Natural killer cell (primary cell): Measurements from ENCODE around the gene PIM1. TPM values are rescaled to one million over a fixed set of nuclear protein-coding genes. Genes with fewer than 3 reads are reported as not detected.

ENCODE experiments used
- ATAC-seq, 3 donors: fragments of 150-1000 bp in 2 of 3; fragments of 200-7000 bp in 1 of 3; cut with Tn5 transposase; 1 replicate in 1 of 3; 2 replicates in 2 of 3; pipeline ENCODE4 v1.10.0; 2021; ENCODE audit warnings: mild to moderate bottlenecking in 2 of 3, moderate library complexity in 2 of 3
- DNase-seq, 2 donors: peaks; one replicate each; pipeline versions ENCODE4 v3.0.0 to v3.0.0-alpha.2; 2013 to 2021; ENCODE audit warnings: mixed read lengths in 1 of 2
- H3K27ac ChIP-seq: one replicate; pipeline ENCODE4 v1.5.1; 2013; ENCODE audit warnings: mild to moderate bottlenecking, low read length
- H3K27me3 ChIP-seq: one replicate; pipeline ENCODE4 v1.6.1; 2013; ENCODE audit warnings: low read length; ENCODE audit not compliant: control insufficient read depth, insufficient read depth
- H3K36me3 ChIP-seq: one replicate; pipeline ENCODE4 v1.6.1; 2013; ENCODE audit warnings: low read length; ENCODE audit not compliant: control insufficient read depth, insufficient read depth
- H3K4me1 ChIP-seq: one replicate; pipeline ENCODE4 v1.6.1; 2013; ENCODE audit warnings: low read length; ENCODE audit not compliant: control insufficient read depth, insufficient read depth
- H3K4me3 ChIP-seq: one replicate; pipeline ENCODE4 v1.5.1; 2013; ENCODE audit warnings: low read length
- H3K9me3 ChIP-seq: one replicate; pipeline ENCODE4 v1.6.1; 2013; ENCODE audit warnings: low read length; ENCODE audit not compliant: control insufficient read depth, insufficient read depth
- H3K27ac Mint-ChIP-seq, 2 donors: one replicate each; pipeline ENCODE4 v1.8.0; 2022; ENCODE audit warnings: mild to moderate bottlenecking in 2 of 2, mixed read lengths in 2 of 2, moderate library complexity in 1 of 2
- H3K27me3 Mint-ChIP-seq, 2 donors: one replicate each; pipeline ENCODE4 v1.8.0; 2022; ENCODE audit warnings: low read depth in 2 of 2, mixed read lengths in 2 of 2
- H3K36me3 Mint-ChIP-seq: one replicate; pipeline ENCODE4 v1.8.0; 2022; ENCODE audit warnings: mixed read lengths
- H3K4me1 Mint-ChIP-seq, 2 donors: one replicate each; pipeline ENCODE4 v1.8.0; 2022; ENCODE audit warnings: mixed read lengths in 2 of 2
- H3K4me3 Mint-ChIP-seq: one replicate; pipeline ENCODE4 v1.8.0; 2022; ENCODE audit warnings: mild to moderate bottlenecking, moderate library complexity, mixed read lengths
- H3K9me3 Mint-ChIP-seq, 2 donors: one replicate each; pipeline ENCODE4 v1.8.0; 2022; ENCODE audit warnings: mixed read lengths in 2 of 2
- CTCF ChIP-seq: fragments of 200-600 bp; IDR thresholded peaks from one replicate; pipeline ENCODE4 v1.8.0; 2022; ENCODE audit warnings: antibody characterized with exemption
- WGBS: methylation state at CpG from one replicate; pipeline ENCODE4 v1.1.7; 2013; ENCODE audit warnings: missing lambda C conversion rate; ENCODE audit not compliant: insufficient coverage; 5-methylcytosine and 5-hydroxymethylcytosine counted together
- intact Hi-C: fragments of 100-400 bp; cut with micrococcal nuclease; formaldehyde crosslinking; loops from one replicate; pipeline ENCODE4 v1.14.2; 2022
- total RNA-seq, 4 donors: library from RNA; stranded (reverse); fragments of 120-200 nt in 1 of 4; gene quantifications; one replicate each; pipeline versions ENCODE4 v1.2.3 to v1.2.4, GENCODE V29; 2013 to 2022

Gene PIM1
- total RNA-seq, 3 donors from 2014 or later (not counting 1 experiment from before 2014, with no cell fraction given) = 188 to 242 (median 215) TPM

- no peak for ATAC-seq
- intact Hi-C loops = no loop called here
- Histone ChIP-seq H3K4me3 (no peak overlapping the region), H3K4me1 (peaks cover 15% of the 10 kb centered on the region), H3K27ac (no peak overlapping the region), H3K36me3 (no peaks in the 10 kb centered on the region), H3K27me3 (no peaks in the 10 kb centered on the region), H3K9me3 (no peaks in the 10 kb centered on the region)
- H3K9me3 Mint-ChIP-seq = no peaks in the 10 kb centered on the region
- peaks cover 10 to 16% of the 10 kb centered on the region in 2 donors for H3K4me1 Mint-ChIP-seq
- no peak overlapping the region for H3K4me3 Mint-ChIP-seq
- no peak overlapping the region for H3K27ac Mint-ChIP-seq
- no peak for TF ChIP-seq CTCF
- WGBS = no CpG with 5 or more reads among the region's 3 CpGs
- peaks cover 7 to 9% of the 10 kb centered on the region in 2 donors for H3K27me3 Mint-ChIP-seq
- no peak for DNase-seq
- H3K36me3 Mint-ChIP-seq = no peaks in the 10 kb centered on the region
These were observed 39.2 kb upstream of the PIM1 start for GRCh38 chr6:37130704-37131103.

- Mint-ChIP-seq H3K9me3 (no peaks in the 10 kb centered on the region), H3K36me3 (no peaks in the 10 kb centered on the region), H3K27me3 (peaks cover under 1 to 2% of the 10 kb centered on the region in 2 donors), H3K4me1 (peaks cover 10% of the 10 kb centered on the region in 2 donors), H3K4me3 (no peak overlapping the region), H3K27ac (no peak overlapping the region)
- Histone ChIP-seq H3K4me3 (no peak overlapping the region), H3K27me3 (no peaks in the 10 kb centered on the region), H3K36me3 (no peaks in the 10 kb centered on the region), H3K4me1 (peaks cover 15% of the 10 kb centered on the region), H3K27ac (no peak overlapping the region), H3K9me3 (no peaks in the 10 kb centered on the region)
- DNase-seq = no peak
- WGBS = 87% methylated on average over 14 of the region's 15 CpGs
- no peak for ATAC-seq
- intact Hi-C loops = no loop called here
- TF ChIP-seq CTCF = no peak
These were observed 38.6 kb upstream of the PIM1 start for GRCh38 chr6:37131104-37131959.

GRCh38 chr6:37131960-37132253 is 38.0 kb upstream of the PIM1 start:
- Mint-ChIP-seq H3K27ac (no peak overlapping the region), H3K9me3 (no peaks in the 10 kb centered on the region), H3K27me3 (no peaks in the 10 kb centered on the region), H3K36me3 (no peaks in the 10 kb centered on the region), H3K4me3 (no peak overlapping the region), H3K4me1 (peaks cover 10 to 15% of the 10 kb centered on the region in 2 donors)
- Histone ChIP-seq H3K27me3 (no peaks in the 10 kb centered on the region), H3K36me3 (no peaks in the 10 kb centered on the region), H3K27ac (no peak overlapping the region), H3K4me3 (no peak overlapping the region), H3K4me1 (peaks cover 17% of the 10 kb centered on the region), H3K9me3 (no peaks in the 10 kb centered on the region)
- ATAC-seq (no peak), DNase-seq (no peak)
- no peak for TF ChIP-seq CTCF
- intact Hi-C loops = no loop called here

GRCh38 chr6:37134036-37134395 is 35.9 kb upstream of the PIM1 start:
- H3K36me3 ChIP-seq = no peaks in the 10 kb centered on the region
- H3K4me1 Mint-ChIP-seq = peaks cover 10 to 17% of the 10 kb centered on the region in 2 donors
- no peak for ATAC-seq

More at GRCh38 chr6:37134036-37134395, 35.9 kb upstream of the PIM1 start:
- Mint-ChIP-seq H3K9me3 (no peaks in the 10 kb centered on the region), H3K27ac (peak overlapping the region; percentile 83 to 91), H3K27me3 (no peaks in the 10 kb centered on the region), H3K36me3 (no peaks in the 10 kb centered on the region), H3K4me3 (no peak overlapping the region)
- intact Hi-C loops = no loop called here
- no peaks in the 10 kb centered on the region for H3K27me3 ChIP-seq
- H3K4me3 ChIP-seq = no peak overlapping the region
- no peaks in the 10 kb centered on the region for H3K9me3 ChIP-seq
- DNase-seq = no peak
- TF ChIP-seq CTCF = no peak
- H3K4me1 ChIP-seq = peaks cover 21% of the 10 kb centered on the region
- 98% methylated on average over 6 of the region's 8 CpGs for WGBS
- peak overlapping the region; percentile 71 for H3K27ac ChIP-seq
